Activated CD4-positive, alpha-beta T cell treated with anti-CD3 and anti-CD28 coated beads, Interleukin-2, amount 50 U/mL, for 16 hours (primary cell): ENCODE measurements around the gene PRR23E.

Source experiments
- DNase-seq: peaks from one replicate; pipeline ENCODE4 v3.0.0-alpha.2; 2020

The PRR23E gene

DNA sequence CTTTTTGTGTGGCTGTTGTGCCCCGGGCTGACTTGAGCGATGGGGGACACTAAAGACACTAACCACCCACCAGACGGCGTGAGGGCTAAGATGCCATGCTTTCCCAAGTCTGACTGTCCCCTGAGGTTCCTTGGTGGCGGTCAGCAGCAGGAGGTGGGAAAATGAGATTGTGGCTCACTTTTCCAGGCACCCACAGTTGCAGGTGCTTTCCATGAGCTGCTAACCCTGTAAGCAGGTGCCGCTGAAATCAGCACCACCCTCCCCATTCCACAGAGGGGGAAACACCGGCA, 17.7 kb downstream of the PRR23E start:
- no peak for DNase-seq

DNA sequence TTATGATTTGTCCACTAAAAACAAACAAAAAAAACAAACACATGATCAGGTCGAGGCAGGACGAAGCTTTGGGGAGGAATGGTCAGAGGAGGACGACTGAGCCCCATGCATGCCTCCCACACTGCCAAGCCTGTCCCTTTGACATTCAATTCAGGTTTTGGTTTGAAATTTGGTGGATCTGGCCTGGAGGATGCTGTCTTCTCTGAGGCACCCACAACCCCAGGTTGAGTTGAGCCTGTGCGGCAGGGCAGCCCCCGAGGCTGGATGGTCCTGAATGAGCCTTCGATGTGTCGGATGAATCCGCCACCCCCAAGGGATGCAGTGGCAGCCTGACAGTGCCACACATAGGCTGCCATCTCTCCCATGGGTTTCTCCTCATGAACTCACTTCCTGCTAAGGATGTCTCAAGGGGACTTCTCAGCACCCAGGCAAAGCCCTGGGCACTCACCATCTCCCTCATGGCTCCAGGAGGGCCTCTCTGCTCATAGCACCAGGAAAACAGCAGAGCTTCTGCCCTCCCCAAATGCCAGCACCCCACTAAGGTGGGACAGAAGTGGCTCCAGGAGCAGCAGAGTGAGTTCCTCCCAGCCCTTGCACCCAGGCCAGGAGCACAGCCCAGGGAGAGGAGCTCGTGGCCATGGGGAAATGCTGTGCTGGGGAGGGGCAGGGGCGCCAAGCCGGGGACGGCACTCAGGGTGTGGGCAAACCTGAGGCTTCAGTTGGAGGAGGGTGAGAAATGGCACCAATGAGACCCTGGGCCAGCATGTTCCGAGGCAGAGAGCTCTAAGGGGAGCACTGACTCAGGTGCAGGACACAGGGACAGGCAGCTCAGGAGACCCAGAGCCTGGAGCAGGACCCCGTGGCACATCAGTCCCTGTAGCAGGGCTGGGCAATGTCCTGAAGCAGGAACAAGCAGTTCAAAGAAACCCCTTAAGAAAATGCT, 18.5 kb downstream of the PRR23E start:
- no peak for DNase-seq

DNA sequence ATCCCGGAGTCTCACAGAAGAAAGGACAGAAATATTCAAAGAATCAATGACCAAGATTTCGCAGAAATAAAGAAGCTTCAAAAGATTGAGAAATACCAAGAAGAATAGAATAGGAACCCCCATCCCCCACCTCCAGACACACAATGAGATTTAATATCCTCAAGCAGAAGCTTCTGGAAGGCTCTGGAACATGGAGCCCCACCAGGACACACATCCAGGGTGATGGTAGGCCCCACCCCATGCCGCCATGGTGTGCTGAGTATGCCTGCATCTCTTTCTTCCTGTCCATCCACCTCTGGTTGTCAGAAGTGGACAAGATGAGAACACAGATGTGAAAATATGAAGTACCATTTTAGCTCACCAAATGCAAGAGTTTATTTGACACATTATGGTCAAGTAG, 19.3 kb downstream of the PRR23E start:
- DNase-seq = no peak

DNA sequence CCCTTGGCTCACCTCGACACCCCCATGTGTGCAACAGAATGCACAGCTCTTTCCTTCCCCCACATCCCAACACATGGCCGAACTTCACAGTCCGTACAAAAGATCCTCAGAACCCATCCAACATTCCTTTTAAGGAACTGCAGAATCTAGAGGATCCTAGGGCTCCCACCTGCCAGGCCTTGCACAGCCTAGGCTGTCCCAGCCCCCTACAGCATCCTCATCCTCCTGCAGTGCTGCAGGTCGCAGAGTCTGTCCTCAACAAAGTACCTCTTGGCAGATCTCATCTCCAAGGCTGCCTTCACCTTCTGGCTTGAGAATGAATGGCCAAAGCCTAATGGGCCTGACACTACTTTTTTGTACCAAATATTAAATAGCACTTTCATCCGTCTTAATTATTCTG, 19.8 kb downstream of the PRR23E start:
- no peak for DNase-seq

DNA sequence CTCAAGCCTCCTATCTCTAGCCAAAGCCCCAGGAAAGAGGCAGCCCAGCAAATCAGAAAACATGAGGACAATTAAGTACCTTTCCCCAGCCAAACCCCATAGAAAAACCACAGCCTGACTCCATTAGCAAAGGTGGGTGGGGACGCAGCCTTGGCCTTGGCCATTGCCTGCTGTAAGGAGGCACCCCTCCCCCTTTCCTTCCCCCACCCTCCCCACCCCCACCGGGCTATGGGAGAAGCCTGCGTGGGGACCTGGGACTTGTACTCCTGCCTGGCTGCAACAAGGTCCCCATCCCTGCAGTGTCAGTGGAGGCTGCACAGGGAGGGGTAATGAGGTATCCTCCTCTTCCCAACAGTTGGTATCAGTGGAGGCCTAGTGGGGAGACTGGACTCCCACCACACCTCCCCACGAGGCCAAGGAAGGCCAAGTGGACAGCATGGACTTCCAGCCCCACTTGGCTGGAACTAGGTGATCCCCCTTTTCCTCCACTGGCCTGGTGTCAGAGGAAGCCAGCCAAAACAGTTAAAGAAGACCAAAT, 20.5 kb downstream of the PRR23E start:
- no peak for DNase-seq

DNA sequence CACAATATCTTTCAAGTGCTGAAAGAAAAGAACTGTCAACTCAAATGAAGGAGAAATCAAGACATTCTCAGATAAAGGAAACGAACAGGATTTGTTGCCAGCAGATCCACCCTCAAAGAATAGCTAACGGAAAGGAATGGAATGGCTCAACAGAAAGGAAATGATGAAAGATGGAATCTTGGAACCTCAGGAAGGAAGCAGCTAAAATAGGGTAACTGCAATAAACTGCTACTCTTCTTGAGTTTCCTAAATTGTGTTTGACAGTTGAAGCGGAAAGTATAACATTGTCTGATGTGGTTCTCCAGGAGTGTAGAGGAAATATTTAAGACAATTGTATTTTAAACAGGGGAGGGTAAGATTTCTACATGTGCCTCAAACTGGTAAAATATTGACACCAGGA, 22.0 kb downstream of the PRR23E start:
- no peak for DNase-seq

DNA sequence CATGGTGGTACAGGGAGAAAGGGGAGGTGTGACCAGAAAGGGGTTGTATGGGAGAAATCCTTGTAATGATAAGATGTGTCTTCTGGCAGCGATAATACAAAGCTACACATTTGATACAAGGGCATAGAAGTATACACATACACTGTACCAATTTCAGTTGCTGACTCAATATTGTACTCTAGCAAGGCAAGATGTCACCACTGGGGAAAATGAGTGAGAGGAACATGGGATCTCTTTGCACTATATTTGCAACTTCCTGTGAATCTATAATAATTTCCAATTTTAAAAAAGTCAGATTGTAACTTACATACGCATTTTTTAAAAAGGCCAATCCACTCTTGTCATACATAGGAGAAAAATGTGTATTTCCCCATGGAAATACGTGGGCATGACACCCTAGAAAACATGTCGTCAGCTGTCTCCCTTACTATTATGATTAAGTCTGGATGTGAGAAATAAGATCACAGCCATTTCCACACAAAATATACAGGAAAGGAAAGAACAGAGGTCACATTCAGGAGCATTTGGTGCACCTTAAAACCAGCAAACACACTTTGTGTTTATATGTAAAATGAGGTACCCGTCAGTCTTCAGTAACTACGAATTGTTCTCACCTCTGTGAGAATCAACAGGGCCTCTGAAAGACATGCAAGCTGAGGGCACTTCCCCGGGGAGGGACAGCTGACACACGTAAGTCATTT, 22.9 kb downstream of the PRR23E start:
- no peak for DNase-seq

DNA sequence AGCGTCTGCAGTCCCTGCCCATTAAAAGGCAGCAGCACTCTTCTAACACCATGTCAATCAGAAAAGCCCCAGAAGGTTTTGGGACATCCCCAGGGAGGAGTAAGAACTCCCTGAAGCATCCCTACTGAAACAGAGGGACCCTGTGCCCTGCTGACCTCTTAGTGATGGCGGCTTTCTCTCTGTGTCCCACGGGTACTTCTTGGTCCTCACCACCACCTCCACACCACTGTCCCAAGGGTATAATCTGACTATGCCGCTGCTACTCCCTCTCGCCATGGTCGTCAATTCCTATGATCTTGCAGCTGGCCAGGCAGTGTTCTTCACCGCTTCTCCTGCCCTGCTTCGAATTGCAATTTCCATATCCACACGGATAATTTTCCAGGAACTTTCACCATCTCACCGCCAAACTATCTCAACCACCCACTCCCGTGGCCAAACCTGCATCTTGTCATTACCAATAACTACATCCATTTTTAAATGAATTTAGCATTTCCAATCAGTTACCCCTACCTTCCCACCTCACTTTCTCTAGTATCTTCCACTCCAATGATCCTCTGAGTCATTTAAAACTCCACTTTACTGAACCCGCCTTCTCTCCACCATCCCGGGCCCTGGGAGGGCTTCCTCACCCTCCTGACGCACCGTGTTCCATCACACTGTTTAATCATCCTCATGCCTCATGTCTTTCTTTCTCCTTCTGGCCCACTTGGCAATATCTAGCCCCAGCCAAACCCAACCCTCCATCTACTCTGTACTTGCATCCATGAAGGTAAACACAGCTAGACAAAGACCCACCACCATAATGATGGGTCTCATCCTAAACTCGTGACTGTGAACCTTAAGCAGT, 23.7 kb downstream of the PRR23E start:
- DNase-seq = no peak

DNA sequence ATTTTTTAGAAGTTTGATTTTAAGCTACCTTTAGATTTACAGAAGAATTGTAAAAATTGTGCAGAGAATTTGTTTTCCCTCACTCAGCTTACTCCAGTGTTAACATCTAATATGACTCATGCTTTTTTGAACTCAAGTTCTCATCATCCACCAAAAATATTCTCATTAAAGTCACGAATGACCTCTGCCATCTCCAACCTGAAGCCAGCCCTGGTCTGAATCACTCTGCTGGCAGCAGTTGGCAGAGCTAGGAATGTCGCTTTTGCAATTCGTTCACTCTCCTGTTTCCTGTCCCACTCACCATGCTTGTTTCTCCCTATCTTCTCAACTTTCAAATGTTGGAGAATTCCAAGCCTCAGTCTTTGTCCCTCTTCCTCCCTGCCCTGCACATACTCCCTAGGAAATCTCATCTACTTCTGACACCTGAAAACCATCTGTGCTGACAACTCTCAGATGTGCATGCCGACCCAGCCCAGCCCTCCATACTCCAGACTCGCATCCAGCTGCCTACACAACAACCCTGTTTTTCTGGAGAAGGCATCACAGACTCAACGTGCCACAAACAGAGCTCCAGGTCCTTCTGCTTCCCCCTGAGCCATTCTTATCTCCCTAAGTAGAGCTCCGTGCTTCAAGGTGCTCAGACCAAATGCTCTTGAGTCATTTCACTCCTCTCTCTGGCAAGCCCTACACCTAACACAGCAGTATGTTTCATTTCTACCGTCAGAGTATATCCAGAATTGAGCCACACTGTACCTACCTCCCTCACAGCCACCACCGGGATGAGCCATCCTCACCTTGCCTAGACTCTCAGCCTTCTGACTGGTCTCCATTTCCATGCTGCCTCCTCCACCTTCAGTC, 24.9 kb downstream of the PRR23E start:
- peak; percentile 6 for DNase-seq

DNA sequence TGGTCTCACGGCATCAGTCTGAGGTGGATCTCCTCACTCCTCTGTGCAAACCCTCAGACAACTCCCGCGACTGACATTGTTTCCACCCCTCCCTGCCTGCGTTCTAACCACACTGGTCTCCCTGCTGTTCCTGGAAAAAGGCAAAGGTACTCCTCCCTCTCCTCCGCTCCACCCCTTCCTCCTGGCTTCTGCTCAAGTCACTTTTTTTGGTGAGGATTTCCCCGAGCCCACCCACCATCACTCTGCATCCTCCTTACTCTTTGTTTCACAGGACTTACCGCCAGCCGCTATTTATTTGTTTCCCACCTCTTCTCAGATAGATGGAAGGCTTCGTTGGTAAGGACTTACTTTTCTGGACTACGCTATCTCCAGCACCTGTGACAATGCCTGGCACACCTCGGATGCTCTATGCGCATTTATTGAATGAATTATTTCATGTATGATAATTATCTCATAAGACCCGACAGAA, 25.6 kb downstream of the PRR23E start:
- no peak for DNase-seq

DNA sequence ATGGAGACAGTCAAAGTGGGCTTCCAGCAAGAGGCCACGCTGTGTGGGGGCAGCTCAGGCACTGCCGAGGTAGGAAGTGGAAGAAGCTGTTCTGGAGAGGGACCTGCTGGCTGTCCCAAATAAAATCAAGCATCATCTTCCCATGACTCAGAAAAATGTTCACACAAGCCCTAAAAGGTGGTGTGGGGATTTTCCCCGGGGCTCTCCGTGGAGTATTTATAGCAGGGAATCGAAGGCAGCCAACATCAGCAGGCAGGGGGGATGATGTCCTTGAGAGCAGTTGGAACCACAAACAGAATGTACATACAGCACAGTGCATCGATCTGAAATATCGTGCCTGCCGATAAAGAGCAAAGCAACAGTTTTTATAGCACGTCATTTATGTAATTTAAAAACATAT, 27.6 kb downstream of the PRR23E start:
- no peak for DNase-seq

DNA sequence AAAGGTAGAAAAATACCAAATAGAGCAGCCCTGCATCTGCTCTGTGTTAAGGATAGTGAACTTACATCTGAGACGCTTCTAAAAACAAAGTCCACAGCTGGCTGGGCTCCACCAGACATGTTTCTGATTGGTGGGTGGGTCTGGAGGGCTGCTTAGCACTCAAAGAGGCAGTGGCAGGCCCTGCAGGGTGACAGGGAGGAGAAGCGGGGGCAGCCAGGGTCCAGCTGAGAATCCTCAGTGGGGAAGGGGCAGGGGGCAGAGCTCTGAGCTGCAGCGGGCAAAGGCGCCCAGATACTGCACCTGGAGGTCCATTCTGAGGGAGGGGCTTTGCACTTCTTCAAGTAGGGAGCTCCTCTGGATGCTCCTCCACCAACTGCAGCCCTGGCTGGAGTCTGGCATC, 28.1 kb downstream of the PRR23E start:
- DNase-seq = no peak

DNA sequence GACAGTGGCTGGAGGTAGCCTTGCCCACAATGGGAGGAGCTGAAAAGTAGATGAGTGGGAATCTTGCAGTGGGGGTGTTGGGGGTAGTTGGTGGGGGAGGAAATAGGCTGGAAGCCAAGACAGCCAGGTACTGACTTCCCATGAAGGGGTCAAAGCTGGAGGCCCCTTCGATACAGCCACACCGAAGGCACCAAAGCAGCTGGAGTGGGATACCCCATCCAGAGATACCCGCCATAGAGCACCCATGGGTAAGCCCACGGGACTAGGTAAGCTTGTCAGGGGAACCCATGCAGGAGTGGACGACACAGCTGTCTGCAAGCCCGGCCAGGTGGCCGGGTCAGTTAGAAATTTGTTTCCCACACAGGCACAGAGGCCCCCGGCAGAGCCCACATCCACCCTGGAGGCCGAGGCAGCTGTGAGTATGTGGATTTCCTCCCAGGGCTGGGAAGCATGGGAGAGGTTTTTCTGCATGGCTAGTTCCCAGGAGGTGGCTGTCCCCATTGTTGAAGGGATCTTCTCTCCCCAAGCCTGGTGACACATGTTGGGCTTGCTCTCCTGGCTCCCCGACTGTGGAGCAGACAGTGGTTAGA, 28.6 kb downstream of the PRR23E start:
- DNase-seq = no peak

DNA sequence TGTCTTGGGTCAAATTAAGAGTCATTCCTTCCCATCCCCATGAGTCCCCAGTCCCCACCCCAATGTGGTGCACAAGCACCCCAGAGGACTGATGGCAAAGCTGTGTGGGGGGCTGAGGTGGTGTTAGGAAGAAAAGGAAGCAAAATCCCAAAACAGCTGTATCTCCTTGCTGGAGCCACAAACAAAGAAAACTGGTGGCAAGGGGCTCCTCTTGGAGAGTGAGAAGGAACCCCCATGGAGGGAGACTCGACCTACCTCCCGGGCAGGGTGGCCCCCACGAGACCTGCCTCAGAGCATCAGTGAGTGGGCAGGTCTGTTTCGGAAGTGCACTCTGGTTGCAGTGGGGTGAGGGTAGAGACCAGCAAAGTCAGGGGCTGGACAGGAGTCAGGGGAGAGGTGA, 29.2 kb downstream of the PRR23E start:
- no peak for DNase-seq

DNA sequence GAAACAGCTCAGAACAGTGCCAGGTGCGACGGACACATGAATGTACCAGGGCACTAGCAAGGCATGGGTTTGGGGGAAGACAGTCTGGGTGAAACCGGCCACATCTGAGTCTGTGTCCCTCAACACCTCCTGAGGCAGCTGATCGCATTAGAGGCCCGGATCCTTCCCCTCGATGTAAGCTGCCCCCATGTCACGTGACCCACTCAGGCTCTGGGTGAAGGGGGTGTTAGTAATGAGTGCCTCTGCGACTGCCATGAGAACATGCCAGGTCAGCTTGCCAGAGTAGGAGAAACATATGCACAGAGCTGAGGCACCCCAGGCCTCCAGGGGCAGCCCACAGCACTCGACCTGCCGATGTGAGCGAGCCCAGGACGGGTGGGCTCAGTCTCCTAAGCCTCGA, 29.7 kb downstream of the PRR23E start:
- DNase-seq = no peak

DNA sequence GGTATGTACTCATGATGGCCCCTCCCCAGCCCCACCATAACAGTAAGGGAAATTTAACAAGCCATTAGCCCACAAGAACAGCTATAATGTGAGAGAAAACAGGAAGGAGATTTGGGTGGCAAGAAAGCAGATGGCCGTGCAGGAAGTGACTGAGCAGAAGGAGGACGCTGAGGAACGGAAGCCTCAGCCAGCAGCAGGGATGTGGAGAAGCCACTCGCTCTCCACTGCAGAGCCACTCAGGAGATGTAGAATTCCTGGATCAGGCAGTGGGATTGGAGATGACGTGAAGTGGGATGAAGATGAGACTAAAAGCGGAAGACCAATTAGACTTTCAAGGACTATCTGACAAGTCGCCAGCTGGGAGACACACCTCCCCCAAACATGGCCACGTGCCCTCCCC, 31.2 kb downstream of the PRR23E start:
- DNase-seq = no peak

DNA sequence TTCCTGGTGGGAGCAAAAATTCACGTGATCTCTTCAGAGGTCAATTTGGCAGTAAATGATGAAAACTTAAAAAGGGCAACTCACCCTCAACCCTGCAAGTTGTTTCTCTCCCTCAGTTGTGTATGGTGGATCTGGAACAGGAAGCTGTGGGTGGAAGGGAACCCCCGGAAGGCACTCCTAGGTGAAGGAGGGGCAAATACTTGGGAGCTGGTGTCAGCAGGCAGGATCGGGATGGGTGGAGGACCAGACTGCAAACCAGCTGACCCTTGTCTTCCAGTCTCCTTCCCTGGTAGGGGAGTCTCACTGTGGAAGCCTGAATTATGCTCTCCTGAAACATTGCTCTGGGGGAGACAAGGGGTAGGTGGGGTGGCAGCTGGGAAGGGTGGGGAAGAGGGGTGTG, 33.5 kb downstream of the PRR23E start:
- no peak for DNase-seq

DNA sequence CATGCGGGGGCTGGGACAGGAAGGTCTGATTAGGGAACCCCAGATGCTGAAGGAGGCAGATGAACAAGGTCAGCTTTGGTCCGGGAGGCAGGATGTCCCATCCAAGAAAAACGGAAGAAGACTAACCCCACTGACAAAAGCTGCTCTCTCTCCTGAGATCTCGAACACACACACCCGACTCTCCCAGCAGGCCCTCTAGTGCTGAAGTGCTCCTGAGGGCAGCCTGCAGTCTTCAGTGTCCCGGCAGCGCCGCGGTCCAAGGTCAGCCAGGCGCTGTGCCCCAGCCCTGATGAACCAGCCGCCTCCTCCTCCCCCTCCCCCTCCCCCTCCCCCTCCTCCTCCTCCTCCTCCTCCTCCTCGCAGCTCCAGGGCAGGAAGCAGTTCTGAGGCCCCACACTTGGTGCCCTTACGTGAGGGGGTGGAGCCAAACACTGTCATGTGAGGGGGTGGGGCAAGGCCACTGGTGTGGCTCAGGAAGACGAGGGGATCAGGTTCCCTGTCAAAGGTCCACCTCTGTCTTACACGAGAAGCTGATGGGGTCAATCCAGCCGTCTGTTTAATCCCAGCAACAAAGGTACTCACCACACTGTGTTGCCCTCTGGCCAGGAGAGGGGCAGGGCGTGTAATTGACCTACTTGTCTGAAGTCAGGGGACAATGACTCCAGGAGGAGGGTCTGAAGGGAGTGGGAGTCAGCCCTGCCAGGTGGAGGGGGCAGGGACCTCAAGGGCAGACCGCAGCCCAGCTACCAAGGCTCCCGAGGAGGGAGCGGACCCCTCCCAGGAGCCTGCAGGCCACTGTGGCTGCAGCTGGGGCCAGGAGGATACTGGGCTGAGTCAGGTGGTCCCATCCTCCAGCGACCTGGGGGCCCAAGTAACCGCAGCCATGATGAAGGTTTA, 34.3 kb downstream of the PRR23E start:
- no peak for DNase-seq

DNA sequence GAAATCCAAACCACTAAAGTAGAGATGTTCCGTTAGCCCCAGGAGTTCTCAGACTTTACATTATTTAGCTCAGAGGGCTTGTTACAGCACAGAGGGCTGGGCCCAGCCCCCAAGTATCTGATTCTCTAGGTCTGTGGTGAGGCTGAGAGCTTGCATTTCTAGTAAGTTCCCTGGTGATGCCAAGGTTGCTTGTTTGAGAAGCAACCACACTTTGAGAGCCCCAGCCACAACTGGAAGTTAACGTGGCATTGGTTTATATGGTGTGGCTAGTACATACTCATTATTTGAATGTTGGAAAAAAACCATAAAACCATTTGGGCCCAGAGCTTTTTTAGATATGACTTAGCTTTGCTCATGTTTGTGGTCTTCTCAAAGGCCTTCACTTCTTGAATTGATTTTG, 35.9 kb downstream of the PRR23E start:
- DNase-seq = peak; percentile 35

DNA sequence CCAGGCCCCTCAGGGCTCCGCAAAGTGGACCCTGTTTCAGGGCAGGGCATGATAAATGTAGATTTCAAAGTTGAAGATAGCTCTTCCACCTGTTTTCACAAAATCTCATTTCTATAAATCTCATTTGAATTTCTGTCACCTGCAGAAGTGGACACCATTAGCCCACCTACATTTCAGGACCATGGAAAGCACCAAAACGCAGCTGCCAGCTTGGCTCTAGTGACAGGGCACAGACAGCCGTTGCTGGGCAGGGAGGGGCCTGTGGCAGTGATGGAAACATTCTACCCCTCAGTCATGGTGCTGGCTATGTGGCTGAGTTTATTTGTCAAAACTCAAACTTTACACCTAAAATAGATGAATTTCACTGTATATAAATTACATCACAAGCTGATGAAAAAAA, 40.4 kb downstream of the PRR23E start:
- peak; percentile 3 for DNase-seq

DNA sequence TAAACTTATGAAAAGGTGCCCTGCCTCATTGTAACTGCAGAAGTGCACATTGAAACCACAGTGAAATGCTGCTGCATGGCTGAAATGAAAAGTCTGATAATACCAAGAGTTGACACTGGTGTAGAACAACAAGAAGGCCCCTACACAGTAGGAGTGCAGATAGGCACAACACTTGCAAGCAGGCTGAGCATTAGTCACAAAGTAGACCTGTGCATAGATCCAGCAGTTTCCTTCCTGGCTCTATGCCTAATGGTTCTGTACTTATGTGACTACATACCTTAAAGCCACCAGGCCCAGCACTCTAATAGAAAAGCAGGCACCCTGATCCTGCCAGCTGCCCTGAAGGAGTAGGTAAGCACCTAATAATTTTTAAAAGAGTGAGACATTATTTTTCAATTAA, 41.8 kb downstream of the PRR23E start:
- no peak for DNase-seq
